Right cardiac atrium (tissue), 5 donors: ENCODE data around the gene GFAP. TPM values are rescaled to one million over a fixed set of nuclear protein-coding genes. Genes with fewer than 3 reads are reported as not detected.

Source experiments
- ATAC-seq, 2 donors: fragments of 200-7000 bp; cut with Tn5 transposase; one replicate each; pipeline versions ENCODE4 v1.8.0 to v1.9.1; 2020; ENCODE audit warnings: moderate library complexity in 2 of 2, mild to moderate bottlenecking in 1 of 2
- DNase-seq, 3 donors: peaks; one replicate each; pipeline ENCODE4 v3.0.0-alpha.2; 2020
- H3K27ac ChIP-seq: one replicate; pipeline ENCODE4 v1.5.1; 2013; ENCODE audit warnings: mild to moderate bottlenecking, low read length, control low read depth, moderate library complexity
- H3K27me3 ChIP-seq: one replicate; pipeline ENCODE4 v1.6.1; 2013; ENCODE audit not compliant: control insufficient read depth, insufficient read depth
- H3K4me1 ChIP-seq: one replicate; pipeline ENCODE4 v1.6.1; 2013; ENCODE audit warnings: low read length; ENCODE audit not compliant: control insufficient read depth, insufficient read depth
- H3K4me3 ChIP-seq: one replicate; pipeline ENCODE4 v1.5.1; 2013; ENCODE audit warnings: low read length, control low read depth
- H3K9me3 ChIP-seq: one replicate; pipeline ENCODE4 v1.6.1; 2013; ENCODE audit warnings: low read length; ENCODE audit not compliant: control insufficient read depth
- WGBS: extraction: QIAGEN DNeasy Blood & Tissue Kit; methylation state at CpG from one replicate; pipeline ENCODE4 v1.1.7; 2013; 5-methylcytosine and 5-hydroxymethylcytosine counted together
- intact Hi-C, 4 donors: fragments of 100-400 bp; cut with DNase I; formaldehyde crosslinking; loops; one replicate each; pipeline versions ENCODE4 v1.11.0 to v1.14.0; 2022 to 2023
- polyA plus RNA-seq: library from polyadenylated mRNA; stranded (reverse); fragments of 200-250 nt; gene quantifications from one replicate; pipeline ENCODE4 v1.2.3, GENCODE V29; 2013
- total RNA-seq, 4 donors: library from RNA; stranded (reverse); fragmentation: NEBNext Ultra II Directional; extraction: Animal tissue kit (Norgen Biotek cat#: 25700); gene quantifications; one replicate each; pipeline ENCODE4 v1.2.1, GENCODE V29; 2021
- donor health status: healthy with polysubstance abuse.
- donor health status: DM: no; HTN: yes; CAD: no.
- donor health status: DM: no; HTN: no; CAD: no.
- donor health status: DM: no; HTN: yes; CAD: no; lungs with severe emphysema.
- donor health status: DM: yes; HTN: yes; CAD: no.

Gene GFAP
- total and polyA plus RNA-seq, 5 donors, result 4.6 to 8.3 (median 4.8) TPM

DNA sequence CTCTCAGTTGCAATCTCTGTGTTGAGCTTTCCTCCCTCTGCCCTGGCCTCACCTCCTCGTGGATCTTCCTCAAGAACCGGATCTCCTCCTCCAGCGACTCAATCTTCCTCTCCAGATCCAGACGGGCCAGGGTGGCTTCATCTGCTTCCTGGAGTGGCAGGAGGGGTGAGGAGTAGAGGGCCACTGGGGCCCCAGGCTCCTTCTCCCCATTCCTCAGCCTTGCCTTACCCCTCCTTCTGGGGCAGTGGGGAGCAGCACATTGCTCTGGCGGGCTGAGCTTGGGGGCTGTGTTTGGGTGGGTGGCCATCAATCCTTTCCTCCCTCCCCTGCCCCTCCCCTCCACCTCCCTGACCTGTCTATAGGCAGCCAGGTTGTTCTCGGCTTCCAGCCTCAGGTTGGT, 1.6 kb downstream of the GFAP start:
- intact Hi-C loops, result loop anchor here in 2 of 4 donors (10.0 kb wide), 2 partner anchors 181 to 211 kb away; no protein-coding TSS in a partner anchor
- Histone ChIP-seq H3K27me3 (no peaks in the 10 kb centered on the region), H3K4me1 (peaks cover 2% of the 10 kb centered on the region), H3K4me3 (no peak overlapping the region), H3K27ac (no peak overlapping the region), H3K9me3 (no peaks in the 10 kb centered on the region)
- WGBS, result 49% methylated on average over 6 of the region's 6 CpGs
- ATAC-seq, result no peak
- peak in 1 of 3 donors; percentile 30 for DNase-seq

DNA sequence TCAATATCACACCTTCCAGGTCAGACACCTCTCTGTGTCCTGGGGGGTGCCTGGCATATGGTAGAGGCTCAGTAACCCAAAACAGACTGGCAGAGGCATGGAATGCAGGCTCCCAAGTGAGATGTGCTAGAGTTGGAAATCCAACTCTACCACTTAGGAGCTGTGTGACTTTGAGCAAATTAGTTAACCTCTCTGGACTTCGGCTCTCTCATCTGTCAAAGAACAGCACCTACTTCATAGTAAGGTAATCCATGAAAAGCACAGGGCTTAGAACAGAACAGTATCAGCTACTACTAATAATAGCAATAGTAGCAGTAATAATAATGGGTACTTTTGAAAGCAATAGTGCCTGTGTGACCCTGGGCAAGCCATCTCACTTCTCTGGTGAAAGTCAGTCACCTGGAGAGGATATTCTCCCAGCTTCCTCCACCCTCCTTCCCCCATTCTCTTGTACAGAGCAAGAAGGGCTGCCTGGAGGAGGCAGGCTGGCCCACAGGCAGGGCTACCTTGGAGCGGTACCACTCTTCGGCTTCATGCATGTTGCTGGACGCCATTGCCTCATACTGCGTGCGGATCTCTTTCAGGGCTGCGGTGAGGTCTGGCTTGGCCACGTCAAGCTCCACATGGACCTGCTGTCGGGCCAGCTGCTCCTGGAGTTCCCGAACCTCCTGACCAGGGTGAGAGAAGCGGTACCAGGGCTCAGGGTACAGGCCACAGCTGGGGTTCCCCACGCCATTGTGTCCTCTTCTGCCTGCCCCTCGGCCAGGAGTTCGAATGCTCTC, 2.3 kb downstream of the GFAP start:
- Histone ChIP-seq H3K9me3 (no peaks in the 10 kb centered on the region), H3K27me3 (no peaks in the 10 kb centered on the region), H3K27ac (no peak overlapping the region), H3K4me1 (peaks cover 2% of the 10 kb centered on the region), H3K4me3 (no peak overlapping the region)
- 78% methylated on average over 14 of the region's 14 CpGs for WGBS
- intact Hi-C loops, result loop anchor here in 2 of 4 donors (10.0 kb wide), 2 partner anchors 182 to 212 kb away; no protein-coding TSS in a partner anchor
- DNase-seq (peak in 1 of 3 donors; percentile 11), ATAC-seq (no peak)

DNA sequence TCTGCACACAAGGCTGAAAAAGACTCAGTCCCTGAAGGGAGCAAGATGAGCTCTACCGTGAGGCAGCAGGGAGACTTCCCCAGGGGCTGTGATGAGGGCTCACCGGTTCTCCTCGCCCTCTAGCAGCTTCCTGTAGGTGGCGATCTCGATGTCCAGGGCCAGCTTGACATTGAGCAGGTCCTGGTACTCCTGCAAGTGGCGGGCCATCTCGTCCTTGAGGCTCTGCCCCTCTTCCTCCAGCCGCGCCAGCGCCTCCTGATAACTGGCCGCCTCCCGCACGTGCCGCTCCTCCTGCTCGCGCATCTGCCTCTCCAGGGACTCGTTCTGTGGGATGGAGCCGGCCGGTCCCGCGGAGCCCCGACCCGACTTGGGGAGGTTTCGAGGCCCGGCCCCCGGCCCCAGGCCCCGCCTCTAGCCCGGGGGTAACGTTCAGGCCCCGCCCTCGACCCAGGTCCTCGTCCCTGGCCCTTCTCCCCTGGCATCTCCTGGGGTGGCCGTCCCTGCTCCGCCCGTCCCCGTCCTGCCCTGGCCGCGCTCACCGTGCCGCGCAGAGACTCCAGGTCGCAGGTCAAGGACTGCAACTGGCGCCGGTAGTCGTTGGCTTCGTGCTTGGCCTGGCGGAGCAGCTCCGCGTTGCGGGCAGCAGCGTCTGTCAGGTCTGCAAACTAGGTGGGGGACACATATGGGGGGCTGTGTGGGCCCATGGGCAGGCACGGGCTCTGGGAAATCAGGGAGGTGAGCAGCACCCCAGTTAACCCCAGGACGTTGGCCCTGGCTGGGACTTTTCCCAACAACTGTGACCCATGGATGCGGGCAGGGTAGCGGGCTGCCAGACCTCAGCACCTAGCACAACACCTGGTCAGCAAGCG, 3.9 kb downstream of the GFAP start:
- no peaks in the 10 kb centered on the region for H3K9me3 ChIP-seq
- no peak overlapping the region for H3K4me3 ChIP-seq
- no peaks in the 10 kb centered on the region for H3K27me3 ChIP-seq
- ATAC-seq (peak; percentile 35 to 60), DNase-seq (peak; percentile 58 to 79 (median 69))
- H3K4me1 ChIP-seq, result peaks cover 2% of the 10 kb centered on the region
- H3K27ac ChIP-seq, result no peak overlapping the region
- intact Hi-C loops, result loop anchor here in 2 of 4 donors (10.0 kb wide), 2 partner anchors 183 to 213 kb away; no protein-coding TSS in a partner anchor
- 13% methylated on average over 56 of the region's 56 CpGs for WGBS

DNA sequence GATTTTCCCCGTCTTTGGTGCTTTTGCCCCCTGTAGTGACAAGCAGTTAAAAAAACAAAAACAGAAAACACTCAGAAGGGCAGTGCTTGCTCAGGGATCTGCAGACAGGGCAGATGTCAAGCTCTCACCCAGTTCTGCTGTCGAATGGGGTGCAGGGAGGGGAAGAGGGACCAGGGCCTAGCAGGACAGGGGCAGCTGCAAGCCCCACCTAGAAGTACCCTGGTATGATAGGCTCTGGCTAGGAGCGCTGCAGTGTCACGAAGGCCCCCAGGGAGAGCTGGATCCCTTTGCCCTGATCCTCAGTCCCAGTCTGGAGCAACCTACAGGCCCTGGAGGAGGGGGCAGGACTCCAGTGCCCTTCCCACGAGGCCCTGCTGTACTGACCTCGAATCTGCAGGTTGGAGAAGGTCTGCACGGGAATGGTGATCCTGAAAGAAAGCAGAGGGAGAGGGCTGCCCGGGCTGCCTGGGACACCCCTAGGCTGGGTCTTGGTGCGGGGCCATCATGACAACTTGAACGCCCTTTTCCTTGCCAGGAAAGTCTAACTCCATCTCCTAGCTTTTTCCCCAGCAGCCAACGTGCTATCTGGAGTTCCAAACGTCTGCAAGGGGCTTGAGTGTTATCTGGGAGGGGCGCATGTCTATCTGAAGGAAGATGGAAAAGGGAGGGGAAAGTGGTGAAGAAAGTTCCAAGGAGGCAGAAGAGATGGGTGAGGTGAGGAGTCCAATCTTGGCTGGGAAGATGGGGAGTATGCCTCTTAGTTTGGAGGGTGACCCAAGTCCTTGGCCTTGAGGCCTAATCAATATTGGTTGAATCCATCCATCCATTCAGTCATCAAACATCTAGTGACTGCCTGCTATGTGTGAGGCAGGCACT, 4.8 kb downstream of the GFAP start:
- peak in 1 of 3 donors; percentile 19 for DNase-seq
- no peak for ATAC-seq
- Histone ChIP-seq H3K9me3 (no peaks in the 10 kb centered on the region), H3K27ac (no peak overlapping the region), H3K4me3 (no peak overlapping the region), H3K4me1 (peaks cover 2% of the 10 kb centered on the region), H3K27me3 (no peaks in the 10 kb centered on the region)
- WGBS, result 82% methylated on average over 13 of the region's 13 CpGs
- intact Hi-C loops, result loop anchor here in 2 of 4 donors (10.0 kb wide), 2 partner anchors 184 to 214 kb away; no protein-coding TSS in a partner anchor

DNA sequence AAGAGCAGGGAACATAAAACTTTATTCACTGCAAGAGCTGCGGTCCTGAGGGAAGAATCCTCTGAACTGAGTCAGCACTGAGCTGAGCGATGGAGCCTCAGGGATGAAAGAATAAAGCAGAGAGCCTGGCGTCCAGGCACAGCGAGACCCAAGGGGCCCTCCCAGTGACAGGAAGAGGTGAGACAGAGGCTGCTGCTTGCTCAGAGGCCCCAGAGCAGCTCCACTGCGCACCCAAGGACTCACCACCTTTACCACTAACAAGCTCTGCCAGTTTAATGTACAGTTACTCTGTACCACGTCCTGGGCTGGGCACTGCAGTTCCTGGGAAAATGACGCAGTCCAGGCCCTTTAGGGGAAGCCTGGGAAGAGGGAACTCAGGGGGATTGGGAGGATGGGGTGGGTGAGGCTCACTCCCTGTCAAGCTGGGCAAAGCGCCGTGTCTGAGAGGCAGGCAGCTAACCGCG, 5.6 kb downstream of the GFAP start:
- DNase-seq (no peak), ATAC-seq (no peak)
- Histone ChIP-seq H3K27ac (no peak overlapping the region), H3K27me3 (no peaks in the 10 kb centered on the region), H3K9me3 (no peaks in the 10 kb centered on the region), H3K4me1 (peaks cover 2% of the 10 kb centered on the region), H3K4me3 (no peak overlapping the region)
- 76% methylated on average over 11 of the region's 11 CpGs for WGBS
- intact Hi-C loops, result loop anchor here in 2 of 4 donors (10.0 kb wide), 2 partner anchors 185 to 215 kb away; no protein-coding TSS in a partner anchor

DNA sequence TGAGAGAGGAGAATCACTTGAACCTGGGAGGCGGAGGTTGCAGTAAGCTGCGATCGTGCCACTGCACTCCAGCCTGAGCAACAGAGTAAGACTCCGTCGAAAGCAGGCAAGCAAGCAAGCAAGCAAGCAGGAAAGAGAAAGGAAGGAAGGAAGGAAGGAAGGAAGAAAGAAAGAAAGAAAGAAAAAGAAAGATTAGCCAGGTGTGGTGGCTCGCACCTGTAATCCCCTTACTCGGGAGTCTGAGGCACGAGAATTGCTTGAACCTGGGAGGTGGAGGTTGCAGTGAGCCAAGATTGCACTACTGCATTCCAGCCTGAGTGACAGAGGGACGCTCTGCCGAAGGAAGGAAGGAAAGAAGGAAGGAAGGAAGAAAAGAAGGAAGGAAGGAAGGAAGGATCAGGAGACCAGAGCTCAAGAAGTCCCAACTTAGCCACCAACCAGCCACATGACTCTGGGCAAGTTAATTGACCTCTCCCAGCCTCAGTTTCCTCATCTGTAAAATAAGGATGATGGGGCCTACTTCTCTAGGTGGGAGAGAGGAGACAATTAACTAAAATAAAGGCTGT, 6.5 kb downstream of the GFAP start:
- H3K4me3 ChIP-seq, result no peak overlapping the region
- intact Hi-C loops, result no loop called here
- WGBS, result 81% methylated on average over 10 of the region's 10 CpGs
- no peaks in the 10 kb centered on the region for H3K27me3 ChIP-seq
- no peak for DNase-seq
- H3K27ac ChIP-seq, result no peak overlapping the region
- H3K9me3 ChIP-seq, result no peaks in the 10 kb centered on the region
- ATAC-seq, result no peak
- H3K4me1 ChIP-seq, result peaks cover 2% of the 10 kb centered on the region

DNA sequence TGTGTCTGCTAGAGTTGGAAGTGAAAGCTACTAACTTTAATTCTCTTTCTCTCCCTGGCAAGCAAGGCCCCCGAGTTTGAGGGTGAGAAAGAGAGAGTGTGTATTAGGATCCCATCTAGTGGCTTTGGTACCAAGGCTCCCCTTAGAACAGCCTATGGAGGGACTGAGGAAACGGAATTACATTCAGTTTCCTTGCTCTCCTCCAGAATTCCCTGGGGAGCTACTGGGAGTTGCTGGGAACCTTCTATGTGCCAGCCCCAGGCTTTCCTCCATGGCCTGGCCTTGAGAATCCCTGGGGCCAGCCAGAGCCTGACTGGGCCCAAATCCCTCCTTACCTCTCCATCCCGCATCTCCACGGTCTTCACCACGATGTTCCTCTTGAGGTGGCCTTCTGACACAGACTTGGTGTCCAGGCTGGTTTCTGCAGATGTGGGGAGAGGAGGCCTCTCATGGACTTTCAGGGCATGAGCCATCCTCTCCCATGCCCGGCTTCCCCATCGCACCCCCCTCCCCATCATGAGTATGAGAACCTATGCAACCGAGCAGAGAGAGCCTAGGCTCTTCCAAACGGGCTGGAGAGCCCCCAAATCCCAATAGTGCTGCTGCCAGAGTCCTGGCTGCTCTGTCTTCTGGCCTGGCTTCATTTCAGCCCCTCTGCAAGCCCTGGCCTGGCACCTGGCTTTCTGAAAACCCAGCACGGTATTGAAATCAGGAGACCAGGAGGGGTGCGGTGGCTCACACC, 7.4 kb downstream of the GFAP start:
- no peak for ATAC-seq
- Histone ChIP-seq H3K4me1 (peaks cover 2% of the 10 kb centered on the region), H3K27ac (no peak overlapping the region), H3K9me3 (no peaks in the 10 kb centered on the region), H3K4me3 (no peak overlapping the region), H3K27me3 (no peaks in the 10 kb centered on the region)
- 80% methylated on average over 11 of the region's 11 CpGs for WGBS
- no peak for DNase-seq
- intact Hi-C loops, result no loop called here

DNA sequence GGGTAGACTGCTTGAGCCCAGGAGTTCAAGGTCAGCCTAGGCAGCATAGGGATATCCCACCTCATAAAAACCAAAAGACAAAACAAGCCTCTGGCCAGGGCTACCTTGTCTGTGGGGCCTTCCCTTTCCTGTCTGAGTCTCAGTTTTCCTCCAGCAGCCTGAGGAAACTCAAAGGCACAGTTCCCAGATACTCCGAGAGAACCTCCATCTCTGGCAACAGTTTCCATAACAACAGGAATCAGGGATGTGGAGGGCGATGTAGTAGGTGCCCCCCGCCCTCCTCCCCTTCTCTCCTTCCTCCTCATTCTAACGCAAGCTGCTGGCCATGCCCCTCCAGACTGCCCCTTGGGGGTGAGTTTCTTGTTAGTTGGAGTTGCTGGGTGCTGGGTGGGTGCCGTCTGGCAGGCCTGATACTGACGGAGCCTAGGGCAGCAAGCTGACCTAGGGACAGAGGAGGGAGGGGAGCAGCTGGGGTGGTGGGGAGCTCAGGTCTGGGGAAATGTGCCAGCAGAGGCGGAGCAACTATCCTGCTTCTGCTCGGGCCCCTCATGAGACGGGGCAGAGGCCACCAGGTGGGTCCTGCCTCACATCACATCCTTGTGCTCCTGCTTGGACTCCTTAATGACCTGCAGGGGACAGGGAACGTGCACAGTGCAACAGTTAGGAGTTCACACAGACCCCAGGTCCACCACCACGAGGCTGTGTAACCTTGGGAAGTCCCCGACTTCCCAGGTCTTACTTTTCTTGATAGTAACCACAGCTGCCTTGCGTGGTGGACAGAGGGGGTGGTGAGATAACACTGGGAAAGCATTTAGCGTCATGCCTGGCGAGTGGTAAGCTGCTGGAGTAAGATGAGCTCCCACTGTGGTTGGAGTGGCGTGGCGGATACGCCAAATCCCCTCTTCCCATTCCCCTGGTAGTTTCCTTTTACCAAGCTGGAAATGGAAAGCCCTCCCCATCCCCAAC, 8.3 kb downstream of the GFAP start:
- Histone ChIP-seq H3K27ac (no peak overlapping the region), H3K4me3 (no peak overlapping the region), H3K9me3 (no peaks in the 10 kb centered on the region), H3K4me1 (peaks cover 2% of the 10 kb centered on the region), H3K27me3 (no peaks in the 10 kb centered on the region)
- no peak for ATAC-seq
- intact Hi-C loops, result no loop called here
- DNase-seq, result no peak
- whole genome bisulfite sequencing, result 69% methylated on average over 18 of the region's 18 CpGs
